OCI-LY1 (cell line): ENCODE data around the gene STON2.

Experiments
- H2AFZ ChIP-seq: fragments of 200-600 bp; sonication (generic), shearing (Covaris generic); 2 replicates; pipeline ENCODE4 v1.6.0; 2014; ENCODE audit warnings: antibody characterized with exemption, mild to moderate bottlenecking, low read length
- H3F3A ChIP-seq: fragments of 200-600 bp; sonication (generic), shearing (Covaris generic); 2 replicates; pipeline ENCODE4 v1.6.0; 2014; ENCODE audit warnings: mild to moderate bottlenecking, antibody characterized with exemption, low read length, moderate library complexity; ENCODE audit not compliant: insufficient read depth
- H3K27ac ChIP-seq: fragments of 200-600 bp; sonication (generic); 2 replicates; pipeline ENCODE4 v1.5.1; 2014; ENCODE audit warnings: low read length, mixed run types, mild to moderate bottlenecking, low read depth; ENCODE audit not compliant: poor library complexity, severe bottlenecking
- H3K27me3 ChIP-seq: fragments of 200-600 bp; sonication (generic); 2 replicates; pipeline ENCODE4 v1.6.0; 2014; ENCODE audit warnings: antibody characterized with exemption, mild to moderate bottlenecking, low read length, moderate library complexity; ENCODE audit not compliant: insufficient read depth
- H3K36me3 ChIP-seq: fragments of 200-600 bp; sonication (generic); 2 replicates; pipeline ENCODE4 v1.6.1; 2014; ENCODE audit warnings: mild to moderate bottlenecking, antibody characterized with exemption, low read length, moderate library complexity, mixed read lengths; ENCODE audit not compliant: insufficient read depth
- H3K4me1 ChIP-seq: fragments of 200-600 bp; sonication (generic); 2 replicates; pipeline ENCODE4 v1.5.1; 2014; ENCODE audit warnings: mild to moderate bottlenecking, low read length, moderate library complexity; ENCODE audit not compliant: insufficient read depth, severe bottlenecking
- H3K4me2 ChIP-seq: fragments of 200-600 bp; sonication (generic), shearing (Covaris generic); 2 replicates; pipeline ENCODE4 v1.6.1; 2014; ENCODE audit warnings: low read length
- H3K4me3 ChIP-seq: fragments of 200-600 bp; sonication (generic); 2 replicates; pipeline ENCODE4 v1.5.1; 2014; ENCODE audit warnings: low read length, low read depth, mild to moderate bottlenecking, mixed read lengths; ENCODE audit not compliant: poor library complexity, severe bottlenecking
- H3K79me2 ChIP-seq: fragments of 200-600 bp; shearing (Covaris generic); 2 replicates; pipeline ENCODE4 v1.6.1; 2016; ENCODE audit warnings: mixed run types, low read length, mixed read lengths; ENCODE audit not compliant: insufficient read depth
- H3K9ac ChIP-seq: fragments of 200-600 bp; sonication (generic), shearing (Covaris generic); 2 replicates; pipeline ENCODE4 v1.6.1; 2014; ENCODE audit warnings: mild to moderate bottlenecking, low read length, mixed read lengths
- H3K9me2 ChIP-seq: fragments of 200-600 bp; sonication (generic), shearing (Covaris generic); 2 replicates; pipeline ENCODE4 v1.6.1; 2014; ENCODE audit warnings: low read depth, mild to moderate bottlenecking, low read length, mixed read lengths
- H3K9me3 ChIP-seq: fragments of 200-600 bp; shearing (Covaris generic); 2 replicates; pipeline ENCODE4 v1.6.1; 2014; ENCODE audit warnings: low read length, mixed read lengths
- H4K20me1 ChIP-seq: fragments of 200-600 bp; sonication (generic), shearing (Covaris generic); 2 replicates; pipeline ENCODE4 v1.6.0; 2016; ENCODE audit warnings: mild to moderate bottlenecking, low read length; ENCODE audit not compliant: insufficient read depth
- CTCF ChIP-seq: fragments of 200-600 bp; sonication (generic), shearing (Covaris generic); IDR thresholded peaks from 2 replicates; pipeline ENCODE4 v1.5.1; 2017; ENCODE audit warnings: mild to moderate bottlenecking, antibody characterized with exemption, low read length, moderate library complexity, mixed read lengths
- EZH2 ChIP-seq: fragments of 200-600 bp; sonication (generic), shearing (Covaris generic); IDR thresholded peaks from 2 replicates; pipeline ENCODE4 v1.8.0; 2017; ENCODE audit warnings: borderline replicate concordance, mixed run types, mild to moderate bottlenecking, antibody characterized with exemption, low read length, moderate library complexity, mixed read lengths

The STON2 gene

GRCh38 chr14:81298911-81299310 lies 101.2 kb downstream of the STON2 start:
- no peaks in the 10 kb centered on the region for H3K9me3 ChIP-seq
- TF ChIP-seq EZH2 (no peak), CTCF (no peak)
- no peaks in the 10 kb centered on the region for H3K9me2 ChIP-seq
- no peaks in the 10 kb centered on the region for H3K27me3 ChIP-seq
- H2AFZ ChIP-seq: no peak overlapping the region
- no peak overlapping the region for H3K4me3 ChIP-seq
- no peaks in the 10 kb centered on the region for H3K79me2 ChIP-seq
- no peaks in the 10 kb centered on the region for H4K20me1 ChIP-seq
- no peak overlapping the region for H3K4me2 ChIP-seq
- no peaks in the 10 kb centered on the region for H3K36me3 ChIP-seq
- no peaks in the 10 kb centered on the region for H3F3A ChIP-seq
- H3K9ac ChIP-seq: no peak overlapping the region
- H3K27ac ChIP-seq: no peak overlapping the region
- H3K4me1 ChIP-seq: no peaks in the 10 kb centered on the region

DNA sequence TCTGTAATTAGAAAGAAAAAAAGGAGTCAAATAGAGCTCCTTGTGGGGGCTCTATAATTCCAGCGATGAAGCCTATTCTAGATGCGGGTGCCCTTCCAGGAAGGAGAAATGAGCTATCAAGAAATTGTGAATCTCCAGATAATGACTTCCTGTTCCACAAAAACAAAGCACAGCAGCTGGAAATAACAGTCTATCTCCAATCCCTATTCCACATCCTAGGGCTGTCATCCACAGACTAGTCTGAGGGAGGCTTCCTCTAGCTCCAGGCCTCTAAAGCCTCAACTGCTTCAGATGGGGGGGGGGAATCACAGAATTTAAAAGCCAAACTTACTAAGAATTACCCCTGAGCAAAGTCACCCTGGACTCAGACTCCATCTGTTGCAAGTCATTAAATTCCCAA lies 102.0 kb downstream of the STON2 start:
- H3K4me3 ChIP-seq: no peak overlapping the region
- H3K4me2 ChIP-seq: no peak overlapping the region
- H3K9ac ChIP-seq: no peak overlapping the region
- no peaks in the 10 kb centered on the region for H3K79me2 ChIP-seq
- no peaks in the 10 kb centered on the region for H3K4me1 ChIP-seq
- no peaks in the 10 kb centered on the region for H3K27me3 ChIP-seq
- H3F3A ChIP-seq: no peaks in the 10 kb centered on the region
- no peaks in the 10 kb centered on the region for H4K20me1 ChIP-seq
- H3K9me3 ChIP-seq: no peaks in the 10 kb centered on the region
- no peaks in the 10 kb centered on the region for H3K36me3 ChIP-seq
- H2AFZ ChIP-seq: no peak overlapping the region
- no peaks in the 10 kb centered on the region for H3K9me2 ChIP-seq
- no peak overlapping the region for H3K27ac ChIP-seq
- TF ChIP-seq CTCF: no peak
- TF ChIP-seq EZH2: no peak

DNA sequence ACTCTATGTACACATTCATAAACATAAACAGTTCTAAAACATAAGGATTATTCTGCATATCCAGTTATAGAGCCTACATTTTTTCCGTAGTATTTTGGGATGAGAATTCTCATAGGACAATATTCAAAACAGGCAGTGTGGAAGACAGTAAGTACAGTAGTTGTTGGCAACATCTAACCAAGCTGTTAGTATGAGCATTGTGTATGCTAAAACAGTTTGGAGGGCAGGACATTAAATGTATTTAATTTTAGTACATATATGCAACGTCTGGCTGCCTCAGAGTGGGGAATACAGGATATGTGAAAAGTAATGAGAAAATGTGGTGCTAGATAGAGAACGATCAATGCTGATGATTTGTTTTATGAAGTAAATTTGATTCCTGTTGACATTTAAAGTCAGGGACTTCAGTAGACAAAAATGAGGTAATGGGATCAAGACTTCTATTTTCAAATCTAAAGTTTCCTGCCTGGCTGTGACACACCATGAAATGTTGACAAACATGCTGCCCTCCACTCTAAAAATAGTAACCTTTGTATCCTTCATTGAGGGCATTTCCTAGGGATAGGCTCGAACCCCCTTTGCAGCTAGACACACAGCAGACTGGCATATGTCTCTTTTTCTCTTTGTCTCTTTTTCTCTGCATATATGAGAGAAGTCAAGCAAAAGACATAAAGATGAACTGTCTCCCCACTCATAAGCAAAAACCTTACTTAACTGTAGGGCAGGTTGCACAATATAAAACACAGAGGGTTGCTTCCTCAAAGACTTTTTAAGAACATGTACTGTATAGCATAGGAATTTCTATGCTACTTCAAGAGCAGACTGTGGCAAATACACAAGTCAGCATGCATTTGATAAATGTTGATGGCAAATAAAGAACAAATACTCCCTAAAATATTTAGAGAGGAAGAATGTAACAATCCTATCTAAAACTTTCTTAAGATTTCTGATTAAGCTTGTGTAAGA lies 103.9 kb downstream of the STON2 start:
- Histone ChIP-seq H3K9me3 (no peaks in the 10 kb centered on the region), H3K4me1 (no peaks in the 10 kb centered on the region), H2AFZ (no peak overlapping the region), H3K27me3 (no peaks in the 10 kb centered on the region), H3K9me2 (no peaks in the 10 kb centered on the region), H3K4me2 (no peak overlapping the region), H3K27ac (no peak overlapping the region), H3K4me3 (no peak overlapping the region), H3K9ac (no peak overlapping the region), H3K79me2 (no peaks in the 10 kb centered on the region), H4K20me1 (no peaks in the 10 kb centered on the region), H3K36me3 (no peaks in the 10 kb centered on the region), H3F3A (no peaks in the 10 kb centered on the region)
- TF ChIP-seq EZH2: no peak
- TF ChIP-seq CTCF: no peak
